T-helper 17 cell (primary cell): ENCODE measurements around the gene GRPEL1. TPM values are rescaled to one million over a fixed set of nuclear protein-coding genes. Genes with fewer than 3 reads are reported as not detected.

Experiments
- ATAC-seq: fragments of 150-1000 bp; cut with Tn5 transposase; 2 replicates; pipeline ENCODE4 v1.10.0; 2021; ENCODE audit warnings: mild to moderate bottlenecking, moderate library complexity
- DNase-seq, 3 donors: peaks; one replicate each; pipeline versions ENCODE4 v3.0.0 to v3.0.0-alpha.2; 2020 to 2021
- H3K9me3 ChIP-seq: one replicate; pipeline ENCODE4 v1.7.0; 2013; ENCODE audit warnings: low read length, mild to moderate bottlenecking; ENCODE audit not compliant: control insufficient read depth, poor library complexity, severe bottlenecking
- H3K27ac Mint-ChIP-seq: one replicate; pipeline ENCODE4 v1.8.0; 2022; ENCODE audit warnings: mild to moderate bottlenecking, moderate library complexity, mixed read lengths
- H3K27me3 Mint-ChIP-seq: one replicate; pipeline ENCODE4 v1.8.0; 2022; ENCODE audit warnings: mixed read lengths
- H3K36me3 Mint-ChIP-seq: one replicate; pipeline ENCODE4 v1.8.0; 2022; ENCODE audit warnings: low read depth, mixed read lengths
- H3K4me1 Mint-ChIP-seq: one replicate; pipeline ENCODE4 v1.8.0; 2022; ENCODE audit warnings: mild to moderate bottlenecking, mixed read lengths
- H3K4me3 Mint-ChIP-seq: one replicate; pipeline ENCODE4 v1.8.0; 2022; ENCODE audit warnings: mild to moderate bottlenecking, moderate library complexity, mixed read lengths
- total RNA-seq, 4 donors: library from RNA in 2 of 4; stranded (reverse) in 2 of 4; gene quantifications; one replicate each; pipeline ENCODE4 v1.2.3 and lab custom pipeline; 2022 to 2026

The GRPEL1 gene
- total RNA-seq, 2 donors from 2014 or later, result 45.8 to 47.1 TPM

DNA sequence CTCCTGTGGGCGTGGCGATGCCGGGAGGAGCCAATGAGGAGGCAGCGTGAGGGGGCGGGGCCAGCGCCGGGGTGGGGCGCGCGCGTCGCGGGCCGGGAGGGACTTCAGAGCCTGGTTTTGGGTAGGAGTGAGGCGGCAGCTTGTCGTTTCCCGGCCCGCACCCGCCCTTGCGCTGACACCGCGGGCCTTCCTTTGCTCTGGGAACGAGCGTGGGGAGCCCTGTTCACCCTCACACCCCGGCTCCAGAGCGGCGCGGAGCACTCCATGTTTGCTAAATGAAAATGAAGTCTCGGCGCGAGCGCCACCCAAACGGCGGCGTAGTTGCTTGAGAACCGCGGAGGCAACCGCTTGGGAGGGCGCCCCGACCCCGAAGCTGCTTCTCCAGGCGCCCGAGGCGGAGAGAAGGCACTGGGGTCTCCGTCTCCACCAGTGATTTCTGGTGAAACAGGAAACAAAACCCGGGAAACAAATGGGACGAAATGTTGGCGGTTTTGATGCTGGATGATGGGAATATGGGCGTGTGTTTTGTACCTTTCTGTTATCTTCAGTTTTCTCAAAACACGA is 497 bp upstream of the GRPEL1 start:
- no peaks in the 10 kb centered on the region for H3K9me3 ChIP-seq
- Mint-ChIP-seq H3K4me1 (peaks cover 33% of the 10 kb centered on the region), H3K4me3 (peak overlapping the region; percentile 96), H3K36me3 (peaks cover 3% of the 10 kb centered on the region), H3K27ac (peak overlapping the region; percentile 95), H3K27me3 (peaks cover 5% of the 10 kb centered on the region)
- ATAC-seq, result no peak
- peak in 1 of 3 donors; percentile 100 for DNase-seq

DNA sequence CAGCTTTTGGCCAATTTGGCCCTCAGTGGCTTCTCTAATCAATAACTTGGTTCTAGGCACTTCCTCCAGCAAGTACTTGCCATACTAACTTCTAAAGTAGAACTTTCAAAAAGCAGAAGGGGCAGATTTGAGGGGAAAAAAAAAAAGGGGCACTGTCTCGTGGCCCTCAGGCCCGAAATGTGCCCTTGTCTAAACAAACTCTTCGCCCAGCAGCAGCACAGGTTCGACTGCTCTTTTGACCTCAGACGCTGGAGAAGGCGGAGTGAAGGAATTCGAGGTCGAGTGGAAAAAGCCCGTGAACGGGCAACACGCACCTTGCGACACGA is 775 bp downstream of the GRPEL1 start:
- Mint-ChIP-seq H3K36me3 (peaks cover 3% of the 10 kb centered on the region), H3K4me3 (peak overlapping the region; percentile 96)
- DNase-seq, result no peak

DNA sequence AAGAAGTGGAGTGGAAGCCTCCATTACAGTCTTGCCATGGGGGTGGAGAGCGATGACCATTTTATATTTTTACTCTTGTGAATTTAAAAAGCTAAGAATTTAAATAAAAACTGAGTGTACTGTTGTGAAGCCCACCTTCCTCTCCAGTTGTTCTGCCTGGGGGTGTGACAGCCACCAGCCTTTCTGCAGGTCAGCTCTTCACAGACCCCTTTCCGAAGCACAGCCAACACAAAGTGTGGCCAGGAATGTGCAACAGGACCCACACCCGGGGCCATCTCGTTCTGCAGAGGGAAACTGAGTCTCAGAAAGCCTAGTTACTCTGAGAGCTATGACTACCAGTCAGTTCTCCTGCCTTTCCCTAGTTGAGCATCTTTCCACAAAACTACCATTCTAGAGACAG is 1.4 kb downstream of the GRPEL1 start:
- peaks cover 3% of the 10 kb centered on the region for H3K36me3 Mint-ChIP-seq
- H3K27ac Mint-ChIP-seq, result peak overlapping the region; percentile 95
- H3K27me3 Mint-ChIP-seq, result peaks cover 5% of the 10 kb centered on the region
- peaks cover 33% of the 10 kb centered on the region for H3K4me1 Mint-ChIP-seq
- H3K9me3 ChIP-seq, result no peaks in the 10 kb centered on the region
- peak overlapping the region; percentile 96 for H3K4me3 Mint-ChIP-seq
- ATAC-seq (no peak), DNase-seq (no peak)

More for the DNA sequence above, 775 bp downstream of the GRPEL1 start:
- peaks cover 33% of the 10 kb centered on the region for H3K4me1 Mint-ChIP-seq
- no peak for ATAC-seq
- no peaks in the 10 kb centered on the region for H3K9me3 ChIP-seq
- peak overlapping the region; percentile 95 for H3K27ac Mint-ChIP-seq
- H3K27me3 Mint-ChIP-seq, result peaks cover 5% of the 10 kb centered on the region

DNA sequence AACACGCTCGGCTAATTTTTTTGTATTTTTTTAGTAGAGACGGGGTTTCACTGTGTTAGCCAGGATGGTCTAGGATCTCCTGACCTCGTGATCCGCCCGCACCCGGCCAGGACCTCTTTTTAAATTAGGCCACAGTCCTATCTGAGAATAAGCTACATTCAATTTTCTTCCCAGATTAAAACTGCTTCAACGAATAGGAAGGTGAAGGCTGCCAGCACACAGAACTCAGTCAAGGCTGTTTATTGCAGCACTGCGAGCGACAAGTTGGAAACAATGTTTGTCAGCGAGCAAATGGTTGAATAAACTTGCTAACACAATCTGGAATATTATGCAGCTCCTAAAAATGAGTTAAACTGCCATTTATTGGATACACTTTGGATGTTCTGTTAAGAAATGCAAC is 1.9 kb downstream of the GRPEL1 start:
- peaks cover 36% of the 10 kb centered on the region for H3K4me1 Mint-ChIP-seq
- peak overlapping the region; percentile 34 for H3K27ac Mint-ChIP-seq
- ATAC-seq, result no peak
- peaks cover 4% of the 10 kb centered on the region for H3K27me3 Mint-ChIP-seq
- H3K9me3 ChIP-seq, result no peaks in the 10 kb centered on the region
- H3K36me3 Mint-ChIP-seq, result peaks cover 5% of the 10 kb centered on the region
- peak overlapping the region; percentile 67 for H3K4me3 Mint-ChIP-seq
- DNase-seq, result no peak

DNA sequence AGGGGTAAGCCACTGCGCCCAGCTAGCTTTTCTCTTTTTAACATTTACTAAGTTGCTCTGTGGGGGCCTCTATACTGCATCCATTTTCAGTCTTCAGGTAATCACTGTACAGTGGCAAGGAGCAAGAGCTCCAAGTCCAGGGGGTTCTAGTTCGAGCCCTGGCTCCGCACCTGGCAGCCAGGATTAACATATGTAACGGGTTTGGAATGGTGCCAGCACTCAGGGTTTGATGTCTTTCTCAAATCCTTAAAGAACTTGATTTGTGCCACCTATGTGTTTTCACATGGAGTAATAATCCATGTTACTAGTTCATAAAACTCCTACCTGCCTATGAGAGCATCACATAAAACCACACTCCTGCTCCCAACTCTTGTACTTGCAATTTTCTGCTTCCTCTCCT is 4.5 kb downstream of the GRPEL1 start:
- H3K9me3 ChIP-seq, result no peaks in the 10 kb centered on the region
- Mint-ChIP-seq H3K27me3 (no peaks in the 10 kb centered on the region), H3K27ac (peak overlapping the region; percentile 54), H3K4me3 (no peak overlapping the region), H3K36me3 (peaks cover 5% of the 10 kb centered on the region), H3K4me1 (peaks cover 26% of the 10 kb centered on the region)
- DNase-seq (no peak), ATAC-seq (no peak)

DNA sequence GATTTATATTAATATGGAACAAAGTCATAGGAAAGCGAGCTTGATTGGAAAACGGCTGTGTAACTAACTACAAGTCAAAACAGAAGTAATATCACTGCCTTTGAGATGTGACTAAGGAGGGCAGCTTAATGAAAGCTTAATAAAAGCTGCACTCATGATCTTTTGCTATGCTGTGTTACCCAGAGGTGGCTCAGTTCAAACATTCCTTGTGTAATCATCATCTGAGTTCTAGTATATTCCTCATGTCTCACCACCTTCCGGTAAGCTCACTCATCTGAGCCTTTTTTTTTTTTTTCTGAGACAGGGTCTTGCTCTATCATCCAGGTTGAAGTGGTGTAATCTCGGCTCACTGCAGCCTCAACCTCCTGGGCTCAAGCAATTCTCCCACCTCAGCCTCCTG is 5.0 kb downstream of the GRPEL1 start:
- no peaks in the 10 kb centered on the region for H3K27me3 Mint-ChIP-seq
- no peak for ATAC-seq
- peak overlapping the region; percentile 54 for H3K27ac Mint-ChIP-seq
- no peak overlapping the region for H3K4me3 Mint-ChIP-seq
- H3K36me3 Mint-ChIP-seq, result peaks cover 3% of the 10 kb centered on the region
- no peaks in the 10 kb centered on the region for H3K9me3 ChIP-seq
- peaks cover 20% of the 10 kb centered on the region for H3K4me1 Mint-ChIP-seq
- no peak for DNase-seq

DNA sequence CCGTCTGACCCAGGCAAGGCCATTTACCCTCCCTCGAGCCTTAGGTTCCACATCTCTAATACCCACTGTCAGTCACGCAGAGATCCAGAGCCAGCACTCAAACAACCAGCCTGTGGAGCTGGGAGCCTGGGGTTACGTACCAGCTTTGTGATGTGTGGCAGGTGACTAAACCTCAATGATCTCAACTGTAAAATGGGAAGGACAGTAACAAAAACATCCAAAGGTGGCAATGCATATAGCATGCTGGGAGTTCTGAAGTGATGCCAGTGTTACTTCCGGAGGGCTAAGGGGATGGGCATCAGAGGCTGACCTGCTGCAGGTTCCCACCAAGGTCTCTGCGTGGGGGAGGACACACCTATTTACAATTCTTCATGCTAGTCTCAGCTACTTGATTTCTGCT is 6.0 kb downstream of the GRPEL1 start:
- H3K27ac Mint-ChIP-seq, result peak overlapping the region; percentile 62
- no peak for ATAC-seq
- no peaks in the 10 kb centered on the region for H3K9me3 ChIP-seq

DNA sequence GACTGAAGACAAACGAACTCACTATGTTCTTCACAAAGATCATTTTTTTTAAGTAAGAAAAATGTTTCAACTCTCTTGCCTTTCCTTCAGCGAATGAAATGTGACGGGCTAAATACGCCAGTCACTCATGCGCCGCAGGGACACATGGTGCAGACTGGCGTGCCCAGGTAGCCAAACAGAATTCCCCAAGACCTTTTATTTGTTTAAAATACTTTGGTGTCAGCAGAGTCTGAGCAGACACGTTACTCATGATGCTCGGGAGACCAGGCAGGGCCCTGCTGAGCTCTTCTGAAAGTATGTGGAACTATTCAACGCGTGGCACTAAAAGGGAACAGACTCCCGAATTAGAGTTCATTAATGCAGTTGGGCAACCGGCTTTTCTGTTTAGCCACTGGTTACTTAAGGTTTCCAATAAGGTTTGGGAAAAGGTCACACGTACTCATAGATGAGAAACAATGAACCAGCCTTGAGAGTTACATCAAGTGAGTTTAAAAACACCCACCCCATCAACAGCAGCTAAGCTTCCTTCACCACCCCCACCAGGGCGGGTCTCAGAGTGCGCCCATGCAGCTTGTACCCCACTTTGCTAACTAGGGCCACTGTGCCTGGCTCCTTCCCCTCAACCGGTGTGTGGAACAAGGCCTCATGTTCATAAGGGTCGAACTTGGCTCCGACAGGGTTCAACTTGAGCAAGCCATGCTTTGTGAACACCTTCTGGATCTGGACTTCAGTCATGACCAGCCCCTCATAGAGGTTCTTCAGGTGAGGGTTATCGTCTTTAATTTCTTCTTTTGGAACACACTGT is 7.3 kb downstream of the GRPEL1 start:
- peaks cover 2% of the 10 kb centered on the region for H3K36me3 Mint-ChIP-seq
- H3K4me1 Mint-ChIP-seq, result peaks cover 14% of the 10 kb centered on the region
- DNase-seq (no peak), ATAC-seq (no peak)
- H3K4me3 Mint-ChIP-seq, result no peak overlapping the region
- H3K27ac Mint-ChIP-seq, result peak overlapping the region; percentile 37
- no peaks in the 10 kb centered on the region for H3K27me3 Mint-ChIP-seq
- no peaks in the 10 kb centered on the region for H3K9me3 ChIP-seq

More for the DNA sequence above, 6.0 kb downstream of the GRPEL1 start:
- H3K4me1 Mint-ChIP-seq, result peaks cover 15% of the 10 kb centered on the region
- peaks cover 2% of the 10 kb centered on the region for H3K36me3 Mint-ChIP-seq
- no peaks in the 10 kb centered on the region for H3K27me3 Mint-ChIP-seq
- no peak overlapping the region for H3K4me3 Mint-ChIP-seq
- DNase-seq, result no peak

DNA sequence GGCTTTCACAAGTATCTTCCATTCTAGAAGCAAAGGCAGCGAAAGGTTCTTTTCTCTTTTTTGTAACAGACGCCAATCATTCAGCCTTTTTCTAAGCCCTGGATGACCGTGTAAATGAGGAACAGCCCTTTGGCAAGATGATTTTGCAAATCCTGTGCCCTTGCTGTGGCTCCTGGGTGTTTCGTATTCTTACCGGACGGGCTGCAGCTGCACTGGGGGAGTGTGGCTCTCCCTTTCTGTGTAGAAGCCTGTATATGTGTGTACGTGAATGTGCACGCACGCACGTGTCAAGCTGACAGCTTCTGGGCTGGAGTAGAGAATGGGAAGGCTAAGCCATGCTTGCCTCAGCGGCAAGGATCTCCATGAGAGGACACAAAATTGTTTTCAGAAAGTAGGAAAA is 8.2 kb downstream of the GRPEL1 start:
- DNase-seq (no peak), ATAC-seq (no peak)
- Mint-ChIP-seq H3K4me1 (peaks cover 9% of the 10 kb centered on the region), H3K27ac (no peak overlapping the region), H3K36me3 (peaks cover 2% of the 10 kb centered on the region), H3K27me3 (no peaks in the 10 kb centered on the region), H3K4me3 (no peak overlapping the region)
- no peaks in the 10 kb centered on the region for H3K9me3 ChIP-seq

DNA sequence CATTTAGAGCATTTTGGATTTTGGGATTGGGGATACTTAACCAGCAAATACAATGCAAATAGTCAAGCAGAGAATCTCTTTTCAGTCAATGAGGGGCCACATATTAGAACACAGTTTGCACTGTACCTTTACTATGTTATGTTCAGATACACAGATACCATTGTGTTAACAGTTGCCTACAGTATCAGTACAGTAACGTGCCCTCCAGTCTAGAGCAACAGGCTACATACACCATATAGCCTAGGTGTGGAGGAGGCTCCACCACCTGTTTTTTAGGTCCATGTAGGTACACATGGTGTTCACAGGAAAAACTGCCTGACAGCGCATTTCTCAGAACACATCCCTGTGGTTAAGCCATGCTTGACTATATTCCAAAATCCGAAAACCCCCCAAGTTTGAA is 9.1 kb downstream of the GRPEL1 start:
- no peaks in the 10 kb centered on the region for H3K27me3 Mint-ChIP-seq
- peak overlapping the region; percentile 56 for H3K27ac Mint-ChIP-seq
- peaks cover 6% of the 10 kb centered on the region for H3K36me3 Mint-ChIP-seq
- no peak for ATAC-seq
- no peak overlapping the region for H3K4me3 Mint-ChIP-seq
- DNase-seq, result no peak
- H3K9me3 ChIP-seq, result no peaks in the 10 kb centered on the region
- H3K4me1 Mint-ChIP-seq, result peaks cover 10% of the 10 kb centered on the region

DNA sequence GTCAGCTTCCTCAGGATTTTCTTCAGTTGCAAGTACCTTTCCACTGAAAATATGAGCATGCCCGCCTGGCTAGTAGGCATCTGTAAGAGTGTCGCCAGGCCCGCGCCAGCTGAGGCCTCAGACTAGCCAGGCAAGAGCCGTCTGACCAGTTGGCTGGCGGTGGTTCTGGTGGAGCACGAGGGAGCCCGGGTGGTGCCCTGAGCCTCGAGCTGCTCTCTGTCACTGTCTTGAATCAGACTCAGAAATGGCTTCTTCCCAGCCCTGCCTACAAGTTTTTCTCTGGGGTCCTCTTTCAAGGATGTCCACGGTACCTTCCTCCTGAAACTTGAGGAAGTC is 11.9 kb downstream of the GRPEL1 start:
- DNase-seq (no peak), ATAC-seq (no peak)
- peaks cover 9% of the 10 kb centered on the region for H3K4me1 Mint-ChIP-seq
- no peak overlapping the region for H3K27ac Mint-ChIP-seq
- no peak overlapping the region for H3K4me3 Mint-ChIP-seq
- H3K9me3 ChIP-seq, result no peaks in the 10 kb centered on the region
- no peaks in the 10 kb centered on the region for H3K27me3 Mint-ChIP-seq
- H3K36me3 Mint-ChIP-seq, result peaks cover 4% of the 10 kb centered on the region

DNA sequence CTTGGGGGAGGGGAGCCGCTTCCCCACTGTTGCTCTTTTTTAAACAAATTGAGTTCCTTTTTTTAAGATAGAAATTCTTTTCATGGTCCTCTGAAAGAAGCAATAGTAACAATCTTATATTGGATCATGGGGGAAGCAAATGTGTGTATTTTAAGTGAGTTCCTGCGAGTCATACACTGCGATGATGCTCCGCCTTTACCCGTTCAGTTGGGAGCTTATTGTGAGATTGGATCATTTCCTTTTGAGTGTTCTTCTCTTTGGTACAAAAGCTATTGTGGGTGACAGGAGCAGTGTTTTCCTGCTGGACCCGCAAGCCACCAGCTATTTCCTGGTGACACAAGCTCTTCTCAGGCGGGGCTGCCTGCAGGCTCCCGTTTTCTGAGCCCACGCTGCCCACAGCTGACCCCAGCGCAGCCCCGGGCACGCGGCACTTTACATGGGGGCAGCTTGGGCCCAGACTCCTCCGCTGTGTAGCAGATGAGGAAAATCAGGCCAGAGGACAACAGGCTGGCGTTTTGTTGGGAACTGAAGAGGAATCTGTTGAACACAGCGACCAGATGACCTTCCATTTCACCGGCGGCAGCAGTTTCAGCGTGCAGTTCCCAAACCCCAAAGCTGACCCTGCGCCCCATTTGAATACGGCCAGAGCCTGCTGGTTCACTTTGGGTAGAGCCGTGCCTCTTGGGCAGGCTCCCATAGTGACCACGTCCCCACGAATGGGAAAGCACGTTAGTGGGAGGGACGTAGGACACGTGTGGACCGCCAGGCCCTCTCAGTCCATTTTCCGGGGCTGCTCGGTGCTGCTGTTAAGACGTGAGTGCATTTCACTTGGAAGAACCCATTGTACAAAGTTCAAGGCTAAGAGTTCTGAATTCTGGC is 12.5 kb downstream of the GRPEL1 start:
- Mint-ChIP-seq H3K36me3 (peaks cover 4% of the 10 kb centered on the region), H3K27me3 (no peaks in the 10 kb centered on the region), H3K4me3 (no peak overlapping the region), H3K4me1 (peaks cover 12% of the 10 kb centered on the region), H3K27ac (no peak overlapping the region)
- ATAC-seq (no peak), DNase-seq (no peak)
- H3K9me3 ChIP-seq, result no peaks in the 10 kb centered on the region

DNA sequence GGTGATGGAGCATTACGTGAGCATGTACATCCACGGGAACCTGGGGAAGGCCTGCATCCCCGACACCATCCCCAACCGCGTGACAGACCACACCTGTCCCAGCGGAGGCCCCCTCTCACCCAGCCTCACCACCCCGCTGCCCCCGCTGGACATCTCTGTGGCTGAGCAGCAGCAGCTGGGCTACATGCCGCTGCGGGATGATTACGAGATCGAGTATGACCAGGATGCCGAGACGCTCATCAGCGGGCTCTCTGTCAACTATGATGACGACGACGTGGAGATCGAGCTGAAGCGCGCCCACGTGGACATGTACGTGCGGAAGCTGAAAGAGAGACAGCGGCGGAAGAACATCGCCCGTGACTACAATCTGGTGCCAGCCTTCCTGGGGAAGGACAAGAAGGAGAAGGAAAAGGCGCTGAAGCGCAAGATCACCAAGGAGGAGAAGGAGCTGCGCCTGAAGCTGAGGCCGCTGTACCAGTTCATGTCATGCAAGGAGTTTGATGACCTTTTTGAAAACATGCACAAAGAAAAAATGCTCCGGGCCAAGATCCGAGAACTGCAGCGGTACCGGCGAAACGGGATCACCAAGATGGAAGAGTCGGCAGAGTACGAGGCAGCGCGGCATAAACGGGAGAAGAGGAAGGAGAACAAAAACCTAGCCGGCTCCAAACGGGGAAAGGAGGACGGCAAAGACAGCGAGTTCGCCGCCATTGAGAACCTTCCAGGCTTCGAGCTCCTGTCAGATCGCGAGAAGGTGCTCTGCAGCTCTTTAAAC is 13.6 kb downstream of the GRPEL1 start:
- Mint-ChIP-seq H3K36me3 (peaks cover 4% of the 10 kb centered on the region), H3K4me3 (no peak overlapping the region), H3K27me3 (no peaks in the 10 kb centered on the region), H3K27ac (no peak overlapping the region), H3K4me1 (peaks cover 15% of the 10 kb centered on the region)
- H3K9me3 ChIP-seq, result no peaks in the 10 kb centered on the region
- ATAC-seq, result no peak
- no peak for DNase-seq
